Spleen (tissue), 7 donors: ENCODE measurements around the gene USP6NL.

Source experiments
- CTCF ChIP-seq, 11 experiments: fragments of 200-600 bp in 7 of 11; fragments of 450-650 bp in 4 of 11; sonication (generic) in 4 of 11; IDR thresholded peaks in 8 of 11; conservative IDR thresholded peaks in 3 of 11; 1 replicate in 7 of 11; 2 replicates in 4 of 11; pipeline versions ENCODE4 v1.4.0 to v1.8.0; 2016 to 2021; ENCODE audit warnings: antibody characterized with exemption in 11 of 11, inconsistent platforms in 4 of 11, mild to moderate bottlenecking in 1 of 11
- POLR2A ChIP-seq, 3 donors: fragments of 450-650 bp; IDR thresholded peaks; one replicate each; pipeline ENCODE4 v1.5.1; 2017; ENCODE audit warnings: antibody characterized with exemption in 3 of 3, mild to moderate bottlenecking in 1 of 3
- donor health status: DM: no; HTN: no; CAD: no; lungs with moderate emphysema.
- donor health status: DM: no; HTN: no; CAD: no.
- donor health status: DM: no; HTN: no; CAD: no.

GRCh38 chr10:11631291-11631690, 19.8 kb upstream of the USP6NL start:
- TF ChIP-seq CTCF (IDR thresholded peaks at IDR 0.05 in 8 of 11, conservative IDR thresholded peaks at IDR 0.05 in 3 of 11) (no peak), POLR2A (IDR thresholded peaks at IDR 0.05) (no peak)
